CD4-positive, alpha-beta T cell treated with Interleukin-10 for 1 hour (primary cell): ENCODE results near the gene RHOXF2B.
"Not testable (repeated sequence)": the region's sequence is repeated elsewhere in the genome, so short reads cannot be mapped to it uniquely, and the experiment has no call there.

Experiments used
- DNase-seq: peaks from one replicate; pipeline ENCODE4 v3.0.0-alpha.2; 2020

Gene RHOXF2B

GRCh38 chrX:120077590-120077989 lies at the start of gene RHOXF2B:
RHOXF2B (minus strand) TSS chrX:120077690; CDS start chrX:120077552, 138 bp downstream.
- not testable (repeated sequence) for DNase-seq

- DNase-seq, result no peak
Measured at GRCh38 chrX:120125444-120125843, 48.0 kb upstream of the RHOXF2B start.

GRCh38 chrX:120120223-120120622 lies 42.7 kb upstream of the RHOXF2B start:
- no peak for DNase-seq

GRCh38 chrX:120115438-120115963 lies 38.0 kb upstream of the RHOXF2B start, which contains the start of gene RHOXF1:
RHOXF1 (minus strand) TSS chrX:120115913; CDS start chrX:120115862, 51 bp downstream.
- DNase-seq, result no peak

- DNase-seq, result no peak
Measured at GRCh38 chrX:120111611-120112010, 34.1 kb upstream of the RHOXF2B start.

- DNase-seq, result no peak
Measured at GRCh38 chrX:120109378-120109777, 31.9 kb upstream of the RHOXF2B start.

- not testable (repeated sequence) for DNase-seq
Measured at GRCh38 chrX:120104707-120105106, 27.2 kb upstream of the RHOXF2B start.

- not testable (repeated sequence) for DNase-seq
Measured at GRCh38 chrX:120101057-120101456, 23.6 kb upstream of the RHOXF2B start.

- DNase-seq, result no peak
Measured at GRCh38 chrX:120090208-120090607, 12.7 kb upstream of the RHOXF2B start.

GRCh38 chrX:120087289-120088017 lies 10.0 kb upstream of the RHOXF2B start:
- no peak for DNase-seq

- not testable (repeated sequence) for DNase-seq
Measured at GRCh38 chrX:120085553-120086185, 8.2 kb upstream of the RHOXF2B start.

GRCh38 chrX:120066169-120066568 lies 11.3 kb downstream of the RHOXF2B start:
- not testable (repeated sequence) for DNase-seq

- DNase-seq, result not testable (repeated sequence)
Measured at GRCh38 chrX:120042712-120043111, 34.8 kb downstream of the RHOXF2B start.

- not testable (repeated sequence) for DNase-seq
Measured at GRCh38 chrX:120042247-120042646, 35.2 kb downstream of the RHOXF2B start.

- not testable (repeated sequence) for DNase-seq
Measured at GRCh38 chrX:120040176-120040575, 37.3 kb downstream of the RHOXF2B start.

- DNase-seq, result not testable (repeated sequence)
Measured at GRCh38 chrX:120039087-120039733, 38.3 kb downstream of the RHOXF2B start.

- DNase-seq, result no peak
Measured at GRCh38 chrX:120036704-120037103, 40.8 kb downstream of the RHOXF2B start.

GRCh38 chrX:120035522-120036309 lies 41.8 kb downstream of the RHOXF2B start:
- not testable (repeated sequence) for DNase-seq

- no peak for DNase-seq
Measured at GRCh38 chrX:120029354-120029753, 48.1 kb downstream of the RHOXF2B start.

- DNase-seq, result no peak
Measured at GRCh38 chrX:120023259-120023658, 54.2 kb downstream of the RHOXF2B start.

GRCh38 chrX:120022763-120023162 lies 54.7 kb downstream of the RHOXF2B start:
- DNase-seq, result no peak
